B cell (primary cell): ENCODE measurements around the gene KCNK2. TPM values are rescaled to one million over a fixed set of nuclear protein-coding genes. Genes with fewer than 3 reads are reported as not detected.

Experiments
- ATAC-seq: fragments of 200-7000 bp; cut with Tn5 transposase; one replicate; pipeline ENCODE4 v1.10.0; 2021; ENCODE audit warnings: low read depth, mild to moderate bottlenecking, moderate number of reproducible peaks, moderate library complexity
- CTCF ChIA-PET: fragments of 350-600 bp; sonication (Branson Sonifier 250); formaldehyde crosslinking; loops from one replicate; lab custom pipeline; 2021; ENCODE audit warnings: antibody characterized with exemption, inconsistent platforms; lab: Charles Lee
- POLR2A ChIA-PET: fragments of 350-600 bp; sonication (Branson Sonifier 250); formaldehyde crosslinking; loops from one replicate; lab custom pipeline; 2021; ENCODE audit warnings: antibody characterized with exemption; lab: Charles Lee
- DNase-seq: peaks from one replicate; pipeline ENCODE4 v3.0.0; 2013
- H2AFZ ChIP-seq: 2 replicates; pipeline ENCODE4 v1.6.1; 2012; ENCODE audit warnings: mild to moderate bottlenecking, low read depth, low read length; ENCODE audit not compliant: insufficient read depth, poor library complexity, severe bottlenecking
- H3K27ac ChIP-seq, 2 donors: 1 replicate in 1 of 2; 2 replicates in 1 of 2; pipeline ENCODE4 v1.5.1; 2012 to 2013; ENCODE audit warnings: low read length in 2 of 2, mild to moderate bottlenecking in 2 of 2, moderate library complexity in 1 of 2
- H3K27me3 ChIP-seq, 4 experiments: fragments of 200-600 bp in 1 of 4; sonication (generic) in 1 of 4; replicated peaks in 1 of 4; 1 replicate in 2 of 4; 2 replicates in 2 of 4; pipeline versions ENCODE4 v1.6.1 to v1.7.0; 2013 to 2016; ENCODE audit warnings: low read length in 3 of 4, mild to moderate bottlenecking in 2 of 4, mixed read lengths in 1 of 4, moderate library complexity in 1 of 4; ENCODE audit not compliant: insufficient read depth in 4 of 4, control insufficient read depth in 3 of 4; ENCODE audit errors: control extremely low read depth in 1 of 4
- H3K36me3 ChIP-seq, 2 experiments: replicated peaks in 1 of 2; 1 replicate in 1 of 2; 2 replicates in 1 of 2; pipeline versions ENCODE4 v1.6.1 to v1.7.1; 2013; ENCODE audit warnings: low read length in 1 of 2; ENCODE audit not compliant: insufficient read depth in 2 of 2, control insufficient read depth in 1 of 2; ENCODE audit errors: control extremely low read depth in 1 of 2, extremely low read depth in 1 of 2
- H3K4me1 ChIP-seq, 2 donors: fragments of 200-600 bp in 1 of 2; sonication (generic) in 1 of 2; 1 replicate in 1 of 2; 2 replicates in 1 of 2; pipeline versions ENCODE4 v1.5.1 to v1.6.1; 2013 to 2017; ENCODE audit warnings: low read length in 2 of 2; ENCODE audit not compliant: control insufficient read depth in 2 of 2, insufficient read depth in 2 of 2
- H3K4me2 ChIP-seq: replicated peaks from 2 replicates; pipeline ENCODE3; 2012; ENCODE audit warnings: mild to moderate bottlenecking, low read depth, low read length; ENCODE audit not compliant: poor library complexity, severe bottlenecking
- H3K4me3 ChIP-seq, 5 experiments: fragments of 200-600 bp in 1 of 5; sonication (generic) in 1 of 5; 1 replicate in 3 of 5; 2 replicates in 2 of 5; pipeline versions ENCODE4 v1.5.1 to v1.7.0; 2011 to 2016; ENCODE audit warnings: low read length in 4 of 5, mild to moderate bottlenecking in 4 of 5, low read depth in 2 of 5, control low read depth in 1 of 5, moderate library complexity in 1 of 5; ENCODE audit not compliant: insufficient read depth in 1 of 5; ENCODE audit errors: control extremely low read depth in 1 of 5, extremely low read depth in 1 of 5
- H3K79me2 ChIP-seq: fragments of 200-600 bp; sonication (generic); one replicate; pipeline ENCODE4 v1.6.0; 2016; ENCODE audit warnings: low read length; ENCODE audit not compliant: control insufficient read depth, insufficient read depth
- H3K9ac ChIP-seq: fragments of 200-600 bp; sonication (generic); 2 replicates; pipeline ENCODE4 v1.6.1; 2017; ENCODE audit warnings: mild to moderate bottlenecking, low read length, moderate library complexity
- H3K9me3 ChIP-seq, 3 donors: one replicate each; pipeline versions ENCODE4 v1.6.1 to v1.7.1; 2013; ENCODE audit warnings: low read length in 2 of 3; ENCODE audit not compliant: control insufficient read depth in 2 of 3, insufficient read depth in 1 of 3; ENCODE audit errors: control extremely low read depth in 1 of 3
- H4K20me1 ChIP-seq: 2 replicates; pipeline ENCODE4 v1.6.0; 2012; ENCODE audit warnings: mild to moderate bottlenecking, low read length; ENCODE audit not compliant: insufficient read depth, control insufficient read depth, poor library complexity, severe bottlenecking
- H3K27ac Mint-ChIP-seq: one replicate; pipeline ENCODE4 v1.8.0; 2021; ENCODE audit warnings: mixed read lengths
- H3K27me3 Mint-ChIP-seq: one replicate; pipeline ENCODE4 v1.8.0; 2021; ENCODE audit warnings: mixed read lengths
- H3K4me1 Mint-ChIP-seq: one replicate; pipeline ENCODE4 v1.8.0; 2021; ENCODE audit warnings: mixed read lengths
- H3K4me3 Mint-ChIP-seq: one replicate; pipeline ENCODE4 v1.8.0; 2021; ENCODE audit warnings: mixed read lengths
- H3K9me3 Mint-ChIP-seq: one replicate; pipeline ENCODE4 v1.8.0; 2022; ENCODE audit warnings: mixed read lengths; ENCODE audit not compliant: insufficient read depth
- EZH2 ChIP-seq: IDR thresholded peaks from 2 replicates; pipeline ENCODE4 v1.6.1; 2012; ENCODE audit warnings: borderline replicate concordance, low read depth, mild to moderate bottlenecking, moderate library complexity, low read length; ENCODE audit not compliant: insufficient read depth, poor library complexity, severe bottlenecking
- WGBS: methylation state at CpG from one replicate; pipeline ENCODE4 v1.1.5; 2013; ENCODE audit warnings: missing lambda C conversion rate; ENCODE audit not compliant: insufficient coverage; 5-methylcytosine and 5-hydroxymethylcytosine counted together
- intact Hi-C: fragments of 100-400 bp; cut with micrococcal nuclease; formaldehyde crosslinking; loops from one replicate; pipeline ENCODE4 v1.10.0; 2022
- polyA plus RNA-seq: library from polyadenylated mRNA; depleted of rRNA; stranded (reverse); fragments of >200 nt; gene quantifications from 2 replicates; pipeline ENCODE4 v1.2.3, GENCODE V29; 2012
- total RNA-seq, 2 donors: library from RNA; stranded (reverse); fragments of 120-200 nt in 1 of 2; gene quantifications; 1 replicate in 1 of 2; 2 replicates in 1 of 2; pipeline versions ENCODE4 v1.2.3 to v1.2.4, GENCODE V29; 2013 to 2022
- TF ChIP-seq, protein P1 (sequence below): fragments of 200-600 bp; IDR thresholded peaks from one replicate; pipeline ENCODE4 v1.8.0; 2022; ENCODE audit warnings: antibody characterized with exemption, mild to moderate bottlenecking

Gene KCNK2
- total and polyA plus RNA-seq, 2 donors (not counting 1 experiment from before 2014, with no cell fraction given) = not detected

DNA sequence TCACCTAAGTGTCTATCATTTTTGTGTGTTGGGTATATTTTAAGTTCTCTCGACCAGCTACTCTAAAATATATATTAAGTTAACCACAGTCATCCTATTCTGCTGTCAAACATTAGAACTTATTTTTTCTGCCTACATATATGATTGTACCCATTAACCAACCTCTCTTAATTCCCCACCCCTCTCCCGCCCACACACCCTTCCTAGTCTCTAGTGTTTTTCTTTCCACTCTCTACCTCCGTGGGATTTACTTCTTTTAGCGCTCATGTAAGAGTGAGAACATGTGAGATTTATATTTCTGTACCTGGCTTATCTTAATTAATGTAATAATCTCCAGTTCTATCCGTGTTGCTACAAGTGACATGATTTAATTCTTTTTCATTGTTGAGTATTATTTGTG, 26.6 kb downstream of the KCNK2 start:
- Histone ChIP-seq H3K27me3 (no peaks in the 10 kb centered on the region), H3K4me3 (no peak overlapping the region), H3K9me3 (no peaks in the 10 kb centered on the region), H3K4me1 (no peaks in the 10 kb centered on the region), H3K27ac (no peak overlapping the region), H4K20me1 (no peaks in the 10 kb centered on the region), H3K79me2 (no peaks in the 10 kb centered on the region), H3K36me3 (no peaks in the 10 kb centered on the region), H2AFZ (no peak overlapping the region), H3K4me2 (no peak overlapping the region), H3K9ac (no peak overlapping the region)
- no peak for TF ChIP-seq EZH2
- intact Hi-C loops = no loop called here
- ATAC-seq (no peak), DNase-seq (no peak)
- Mint-ChIP-seq H3K9me3 (peaks cover 2% of the 10 kb centered on the region), H3K27me3 (no peaks in the 10 kb centered on the region), H3K27ac (no peak overlapping the region), H3K4me3 (no peak overlapping the region), H3K4me1 (no peaks in the 10 kb centered on the region)
- POLR2A ChIA-PET = no interaction called here
- no CpG with 5 or more reads among the region's 5 CpGs for WGBS
- CTCF ChIA-PET = no interaction called here

DNA sequence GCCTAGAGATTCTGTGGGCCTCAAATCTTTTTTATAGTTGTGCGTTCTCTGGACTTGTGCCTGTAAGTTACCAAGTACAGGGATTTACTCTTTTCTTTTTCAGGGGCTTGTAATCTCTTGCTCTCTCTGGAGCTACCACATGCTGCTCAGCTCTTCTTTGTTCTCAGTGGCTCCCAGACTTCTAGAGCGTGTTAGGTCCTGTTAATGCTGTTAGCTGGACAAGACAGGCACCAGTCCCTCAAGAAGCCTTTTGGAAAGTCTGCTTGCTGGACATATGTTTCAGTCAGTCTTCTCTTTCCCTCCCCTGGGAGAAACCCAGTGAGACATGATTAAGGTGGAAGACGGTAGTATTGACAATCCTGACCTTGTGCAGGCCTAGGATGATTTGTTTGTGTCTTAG, 29.4 kb downstream of the KCNK2 start:
- DNase-seq (no peak), ATAC-seq (no peak)
- no peak overlapping the region for H3K4me3 Mint-ChIP-seq
- WGBS = 100% methylated on average over 1 of the region's 3 CpGs
- TF ChIP-seq, protein P1, sequence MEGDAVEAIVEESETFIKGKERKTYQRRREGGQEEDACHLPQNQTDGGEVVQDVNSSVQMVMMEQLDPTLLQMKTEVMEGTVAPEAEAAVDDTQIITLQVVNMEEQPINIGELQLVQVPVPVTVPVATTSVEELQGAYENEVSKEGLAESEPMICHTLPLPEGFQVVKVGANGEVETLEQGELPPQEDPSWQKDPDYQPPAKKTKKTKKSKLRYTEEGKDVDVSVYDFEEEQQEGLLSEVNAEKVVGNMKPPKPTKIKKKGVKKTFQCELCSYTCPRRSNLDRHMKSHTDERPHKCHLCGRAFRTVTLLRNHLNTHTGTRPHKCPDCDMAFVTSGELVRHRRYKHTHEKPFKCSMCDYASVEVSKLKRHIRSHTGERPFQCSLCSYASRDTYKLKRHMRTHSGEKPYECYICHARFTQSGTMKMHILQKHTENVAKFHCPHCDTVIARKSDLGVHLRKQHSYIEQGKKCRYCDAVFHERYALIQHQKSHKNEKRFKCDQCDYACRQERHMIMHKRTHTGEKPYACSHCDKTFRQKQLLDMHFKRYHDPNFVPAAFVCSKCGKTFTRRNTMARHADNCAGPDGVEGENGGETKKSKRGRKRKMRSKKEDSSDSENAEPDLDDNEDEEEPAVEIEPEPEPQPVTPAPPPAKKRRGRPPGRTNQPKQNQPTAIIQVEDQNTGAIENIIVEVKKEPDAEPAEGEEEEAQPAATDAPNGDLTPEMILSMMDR = no peak
- intact Hi-C loops = no loop called here
- no peak overlapping the region for H3K27ac Mint-ChIP-seq
- no peaks in the 10 kb centered on the region for H3K27me3 Mint-ChIP-seq
- no peak overlapping the region for H3K4me3 ChIP-seq
- CTCF ChIA-PET = no interaction called here
- POLR2A ChIA-PET = no interaction called here
- no peak overlapping the region for H3K9ac ChIP-seq
- no peaks in the 10 kb centered on the region for H3K9me3 Mint-ChIP-seq
- H3K9me3 ChIP-seq = no peaks in the 10 kb centered on the region
- H3K27ac ChIP-seq = no peak overlapping the region
- no peaks in the 10 kb centered on the region for H4K20me1 ChIP-seq
- H3K4me2 ChIP-seq = no peak overlapping the region
- H3K36me3 ChIP-seq = no peaks in the 10 kb centered on the region
- H3K4me1 Mint-ChIP-seq = no peaks in the 10 kb centered on the region
- H2AFZ ChIP-seq = no peak overlapping the region
- no peaks in the 10 kb centered on the region for H3K79me2 ChIP-seq
- H3K4me1 ChIP-seq = no peaks in the 10 kb centered on the region
- no peaks in the 10 kb centered on the region for H3K27me3 ChIP-seq
